ENCODE measurements around the gene ANKFN1. TPM values are rescaled to one million over a fixed set of nuclear protein-coding genes. Genes with fewer than 3 reads are reported as not detected.

The ANKFN1 gene
- total RNA-seq, 2 donors from 2014 or later: 0.37 to 1.2 TPM

GRCh38 chr17:56451629-56452028 lies 298.4 kb downstream of the ANKFN1 start:
- ATAC-seq: no peak
- intact Hi-C loops (cut with DNase I, micrococcal nuclease): no loop called here

GRCh38 chr17:56452461-56452860 lies 299.2 kb downstream of the ANKFN1 start:
- ATAC-seq (no peak), DNase-seq (no peak)
- intact Hi-C loops (cut with DNase I, micrococcal nuclease): no loop called here

More at GRCh38 chr17:56451629-56452028, 298.4 kb downstream of the ANKFN1 start:
- no peak for DNase-seq

GRCh38 chr17:56457501-56457900 lies 304.2 kb downstream of the ANKFN1 start:
- intact Hi-C loops (cut with DNase I, micrococcal nuclease): no loop called here
- DNase-seq (no peak), ATAC-seq (no peak)

GRCh38 chr17:56465886-56466285 lies 312.6 kb downstream of the ANKFN1 start:
- ATAC-seq: no peak

GRCh38 chr17:56468840-56469239 lies 315.6 kb downstream of the ANKFN1 start:
- no peak for DNase-seq
- ATAC-seq: no peak
- intact Hi-C loops (cut with DNase I, micrococcal nuclease): no loop called here

More at GRCh38 chr17:56465886-56466285, 312.6 kb downstream of the ANKFN1 start:
- intact Hi-C loops (cut with DNase I, micrococcal nuclease): no loop called here
- no peak for DNase-seq

GRCh38 chr17:56471696-56472095 lies 318.4 kb downstream of the ANKFN1 start:
- ATAC-seq (no peak), DNase-seq (no peak)
- intact Hi-C loops (cut with DNase I, micrococcal nuclease): no loop called here

- intact Hi-C loops (cut with DNase I, micrococcal nuclease): no loop called here
- ATAC-seq: no peak
- DNase-seq: no peak
Measured at GRCh38 chr17:56475116-56475515, 321.8 kb downstream of the ANKFN1 start.

GRCh38 chr17:56478836-56479447 lies 325.7 kb downstream of the ANKFN1 start:
- ATAC-seq (no peak), DNase-seq (no peak)

GRCh38 chr17:56480501-56480900 lies 327.2 kb downstream of the ANKFN1 start:
- intact Hi-C loops (cut with DNase I, micrococcal nuclease): no loop called here
- no peak for ATAC-seq

More at GRCh38 chr17:56478836-56479447, 325.7 kb downstream of the ANKFN1 start:
- intact Hi-C loops (cut with DNase I, micrococcal nuclease): no loop called here

GRCh38 chr17:56481659-56482058 lies 328.4 kb downstream of the ANKFN1 start:
- ATAC-seq: no peak
- intact Hi-C loops (cut with DNase I, micrococcal nuclease): no loop called here
- DNase-seq: no peak

More at GRCh38 chr17:56480501-56480900, 327.2 kb downstream of the ANKFN1 start:
- DNase-seq: no peak

GRCh38 chr17:56482229-56482628 lies 329.0 kb downstream of the ANKFN1 start:
- DNase-seq (no peak), ATAC-seq (no peak)
- intact Hi-C loops (cut with DNase I, micrococcal nuclease): no loop called here

- ATAC-seq: no peak
- no peak for DNase-seq
- intact Hi-C loops (cut with DNase I, micrococcal nuclease): no loop called here
Measured at GRCh38 chr17:56486732-56487131, 333.5 kb downstream of the ANKFN1 start.

GRCh38 chr17:56488800-56489199 lies 335.5 kb downstream of the ANKFN1 start:
- DNase-seq (peak in 1 of 2 donors; percentile 3), ATAC-seq (peak; percentile 72)
- intact Hi-C loops (cut with DNase I, micrococcal nuclease): no loop called here

GRCh38 chr17:56489980-56490379 lies 336.7 kb downstream of the ANKFN1 start:
- intact Hi-C loops (cut with DNase I, micrococcal nuclease): no loop called here
- DNase-seq (no peak), ATAC-seq (no peak)

- no peak for ATAC-seq
- DNase-seq: peak in 1 of 2 donors; percentile 13
- intact Hi-C loops (cut with DNase I, micrococcal nuclease): no loop called here
Measured at GRCh38 chr17:56495556-56495955, 342.3 kb downstream of the ANKFN1 start.

GRCh38 chr17:56497132-56497531 lies 343.9 kb downstream of the ANKFN1 start:
- DNase-seq (no peak), ATAC-seq (no peak)
- intact Hi-C loops (cut with DNase I, micrococcal nuclease): no loop called here

- ATAC-seq (no peak), DNase-seq (peak in 1 of 2 donors; percentile 7)
- intact Hi-C loops (cut with DNase I, micrococcal nuclease): no loop called here
Measured at GRCh38 chr17:56499799-56500388, 346.6 kb downstream of the ANKFN1 start.

- intact Hi-C loops (cut with DNase I, micrococcal nuclease): no loop called here
- no peak for DNase-seq
- ATAC-seq: no peak
Measured at GRCh38 chr17:56502120-56502654, 348.9 kb downstream of the ANKFN1 start.

- intact Hi-C loops (cut with DNase I, micrococcal nuclease): no loop called here
- ATAC-seq: peak; percentile 60
- no peak for DNase-seq
Measured at GRCh38 chr17:56505154-56505756, 352.0 kb downstream of the ANKFN1 start.

GRCh38 chr17:56506349-56506748 lies 353.1 kb downstream of the ANKFN1 start:
- ATAC-seq: no peak
- intact Hi-C loops (cut with DNase I, micrococcal nuclease): no loop called here

More at GRCh38 chr17:56506349-56506748, 353.1 kb downstream of the ANKFN1 start:
- DNase-seq: no peak
